Endothelial cell of umbilical vein (primary cell): ENCODE data around the gene OSBP2. TPM values are rescaled to one million over a fixed set of nuclear protein-coding genes. Genes with fewer than 3 reads are reported as not detected.

ENCODE experiments used
- BruUV-seq: library from RNA; stranded (reverse); fragments of 400-500 nt; replicated peaks from 2 replicates; lab custom pipeline; 2021; lab: Mats Ljungman, UMichigan
- CTCF ChIA-PET: fragments of 300-600, 350-600 bp; sonication (Branson Sonifier 250); formaldehyde crosslinking; loops from one replicate; lab custom pipeline; 2021; ENCODE audit warnings: antibody characterized with exemption, inconsistent platforms; lab: Charles Lee
- POLR2A ChIA-PET: fragments of 300-600, 350-600 bp; sonication (Branson Sonifier 250); formaldehyde crosslinking; loops from one replicate; lab custom pipeline; 2021; ENCODE audit warnings: antibody characterized with exemption, inconsistent platforms; lab: Charles Lee
- DNase-seq: peaks from one replicate; pipeline ENCODE4 v3.0.0-alpha.2; 2011; ENCODE audit warnings: low read depth, low spot score
- FAIRE-seq: peaks from 2 replicates; lab custom pipeline; 2011; peaks lifted over from hg19 to GRCh38; lab: Jason Lieb, UNC
- H2AFZ ChIP-seq: 2 replicates; pipeline ENCODE4 v1.6.0; 2012; ENCODE audit warnings: low read depth, low read length, control low read depth, inconsistent platforms
- H3K27ac ChIP-seq: 2 replicates; pipeline ENCODE4 v1.5.1; 2011; ENCODE audit warnings: low read depth, mild to moderate bottlenecking, control low read depth, low read length, moderate library complexity; ENCODE audit not compliant: insufficient read depth
- H3K27me3 ChIP-seq, 2 experiments: 2 replicates each; pipeline versions ENCODE4 v1.6.0 to v1.6.1; 2011; ENCODE audit warnings: low read length in 2 of 2, mixed read lengths in 1 of 2; ENCODE audit not compliant: control insufficient read depth in 2 of 2, insufficient read depth in 2 of 2
- H3K36me3 ChIP-seq, 2 experiments: 2 replicates in 1 of 2; 3 replicates in 1 of 2; pipeline ENCODE4 v1.5.1; 2011; ENCODE audit warnings: low read length in 2 of 2, mild to moderate bottlenecking in 1 of 2, moderate library complexity in 1 of 2; ENCODE audit not compliant: control insufficient read depth in 2 of 2, insufficient read depth in 2 of 2; ENCODE audit errors: extremely low read depth in 1 of 2
- H3K4me1 ChIP-seq: 3 replicates; pipeline ENCODE4 v1.5.1; 2011; ENCODE audit warnings: mild to moderate bottlenecking, low read length; ENCODE audit not compliant: control insufficient read depth, insufficient read depth; ENCODE audit errors: extremely low read depth
- H3K4me2 ChIP-seq: 2 replicates; pipeline ENCODE4 v1.6.1; 2011; ENCODE audit warnings: low read length, control low read depth, mixed read lengths; ENCODE audit not compliant: insufficient read depth
- H3K4me3 ChIP-seq, 3 experiments: fragments of 200-600 bp in 1 of 3; sonication (generic), shearing (Covaris generic) in 1 of 3; replicated peaks in 1 of 3; 2 replicates each; pipeline ENCODE4 v1.5.1; 2011 to 2016; ENCODE audit warnings: control low read depth in 3 of 3, low read length in 3 of 3, mild to moderate bottlenecking in 2 of 3, inconsistent platforms in 1 of 3, low read depth in 1 of 3, moderate library complexity in 1 of 3; ENCODE audit not compliant: insufficient read depth in 1 of 3
- H3K79me2 ChIP-seq: 2 replicates; pipeline ENCODE4 v1.6.0; 2012; ENCODE audit warnings: low read length, inconsistent platforms; ENCODE audit not compliant: control insufficient read depth, insufficient read depth
- H3K9ac ChIP-seq: replicated peaks from 2 replicates; pipeline ENCODE3; 2011; ENCODE audit warnings: low read length, control low read depth; ENCODE audit not compliant: insufficient read depth; ENCODE audit errors: extremely low read depth
- H3K9me1 ChIP-seq: replicated peaks from 3 replicates; pipeline ENCODE4 v1.6.0; 2011; ENCODE audit warnings: mild to moderate bottlenecking, low read length; ENCODE audit not compliant: control insufficient read depth, insufficient read depth; ENCODE audit errors: extremely low read depth
- H3K9me3 ChIP-seq: replicated peaks from 2 replicates; pipeline ENCODE4 v1.5.1; 2012; ENCODE audit warnings: low read length, inconsistent platforms; ENCODE audit not compliant: control insufficient read depth, insufficient read depth
- H4K20me1 ChIP-seq: replicated peaks from 2 replicates; pipeline ENCODE3; 2011; ENCODE audit warnings: mild to moderate bottlenecking, low read length; ENCODE audit not compliant: control insufficient read depth, insufficient read depth; ENCODE audit errors: extremely low read depth
- EZH2 ChIP-seq: IDR thresholded peaks from 2 replicates; pipeline ENCODE4 v1.6.1; 2012; ENCODE audit warnings: borderline replicate concordance, low read depth, mild to moderate bottlenecking, moderate library complexity, low read length, inconsistent platforms; ENCODE audit not compliant: severe bottlenecking
- FOS ChIP-seq: IDR thresholded peaks from 2 replicates; pipeline ENCODE4 v1.6.1; 2011; ENCODE audit warnings: mild to moderate bottlenecking, low read length, moderate library complexity, borderline replicate concordance; ENCODE audit not compliant: insufficient read depth
- GATA2 ChIP-seq: IDR thresholded peaks from 2 replicates; pipeline ENCODE4 v1.7.0; 2011; ENCODE audit warnings: low read depth, mild to moderate bottlenecking, moderate library complexity, mixed read lengths, low read length; ENCODE audit not compliant: insufficient read length, insufficient read depth
- JUN ChIP-seq: IDR thresholded peaks from 2 replicates; pipeline ENCODE4 v1.6.1; 2011; ENCODE audit warnings: borderline replicate concordance, low read depth; ENCODE audit not compliant: insufficient read length, insufficient read depth
- MYC ChIP-seq: IDR thresholded peaks from one replicate; pipeline ENCODE4 v1.6.1; 2011; ENCODE audit warnings: mild to moderate bottlenecking, low read depth, low read length
- POLR2A ChIP-seq: IDR thresholded peaks from 2 replicates; pipeline ENCODE4 v1.6.1; 2012; ENCODE audit warnings: low read depth, mild to moderate bottlenecking, control low read depth, low read length
- POLR2AphosphoS5 ChIP-seq: IDR thresholded peaks from 2 replicates; pipeline ENCODE4 v1.6.1; 2012; ENCODE audit warnings: low read depth, mild to moderate bottlenecking, control low read depth, low read length, moderate library complexity; ENCODE audit not compliant: insufficient read depth
- dilution Hi-C: fragments of 300-500 bp; cut with MboI; formaldehyde crosslinking; loops from one replicate; pipeline ENCODE4 v1.15.0; 2019; ENCODE audit warnings: low sequenced_read_pairs; ENCODE audit not compliant: extremely low pct_ligation_motif_present
- intact Hi-C: fragments of 100-400 bp; cut with micrococcal nuclease; formaldehyde crosslinking; loops from one replicate; pipeline ENCODE4 v1.10.0; 2022
- polyA plus RNA-seq, 4 experiments: library from polyadenylated mRNA; depleted of rRNA in 3 of 4; stranded (reverse) in 3 of 4; unstranded in 1 of 4; fragments of >200 nt; gene quantifications; 2 replicates each; pipeline versions ENCODE4 v1.2.1 to v1.2.3, GENCODE V29; 2011 to 2012; ENCODE audit warnings: missing spikeins in 1 of 4
- total RNA-seq: library from RNA; stranded (reverse); gene quantifications from 2 replicates; pipeline ENCODE4 v1.2.3, GENCODE V29; 2021
- TF ChIP-seq, protein P1 (sequence below): IDR thresholded peaks from 2 replicates; pipeline ENCODE4 v1.6.1; 2011; ENCODE audit not compliant: insufficient read depth, insufficient read length
- TF ChIP-seq, protein P2 (sequence below), 2 donors: IDR thresholded peaks; 1 replicate in 1 of 2; 2 replicates in 1 of 2; pipeline ENCODE4 v1.5.1; 2011; ENCODE audit warnings: low read length in 2 of 2, mild to moderate bottlenecking in 2 of 2, moderate library complexity in 2 of 2, control low read depth in 1 of 2, inconsistent platforms in 1 of 2, low read depth in 1 of 2; ENCODE audit not compliant: insufficient read depth in 1 of 2; ENCODE audit errors: extremely low read depth in 1 of 2

OSBP2 gene
- total and polyA plus RNA-seq, 2 donors (not counting 3 experiments of a cell fraction or from before 2014, with no cell fraction given), result 4.1 to 7.5 TPM

DNA sequence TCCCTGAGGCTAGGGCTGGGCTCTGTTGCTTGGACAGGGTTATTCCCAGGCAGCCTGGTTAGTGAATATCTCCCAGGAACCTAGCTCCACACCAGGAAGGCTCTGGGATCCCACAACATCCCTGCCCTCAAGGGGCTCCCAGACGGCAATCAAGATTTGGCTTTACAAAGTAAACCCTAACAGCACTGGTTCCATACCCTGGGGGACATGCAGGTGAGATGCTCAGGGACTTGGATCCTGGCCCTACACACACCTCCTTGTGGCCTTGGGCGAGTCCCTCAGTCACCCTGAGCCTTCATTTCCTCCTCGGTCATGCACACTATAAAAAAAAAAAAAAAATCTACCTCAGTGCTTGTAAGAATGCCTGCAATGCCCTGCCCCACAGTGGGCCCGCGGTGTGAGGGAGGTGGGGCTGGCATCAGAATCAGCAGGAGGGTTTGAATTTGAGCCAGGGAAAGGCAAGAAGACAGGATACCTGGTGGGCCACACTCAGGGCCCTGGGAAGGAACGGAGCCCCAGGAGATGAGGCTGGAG is 187.6 kb downstream of the OSBP2 start:
- TF ChIP-seq, protein P1, sequence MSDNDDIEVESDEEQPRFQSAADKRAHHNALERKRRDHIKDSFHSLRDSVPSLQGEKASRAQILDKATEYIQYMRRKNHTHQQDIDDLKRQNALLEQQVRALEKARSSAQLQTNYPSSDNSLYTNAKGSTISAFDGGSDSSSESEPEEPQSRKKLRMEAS, result no peak
- no peak for TF ChIP-seq FOS
- no peak for TF ChIP-seq EZH2
- no peak for TF ChIP-seq MYC
- TF ChIP-seq, protein P2, sequence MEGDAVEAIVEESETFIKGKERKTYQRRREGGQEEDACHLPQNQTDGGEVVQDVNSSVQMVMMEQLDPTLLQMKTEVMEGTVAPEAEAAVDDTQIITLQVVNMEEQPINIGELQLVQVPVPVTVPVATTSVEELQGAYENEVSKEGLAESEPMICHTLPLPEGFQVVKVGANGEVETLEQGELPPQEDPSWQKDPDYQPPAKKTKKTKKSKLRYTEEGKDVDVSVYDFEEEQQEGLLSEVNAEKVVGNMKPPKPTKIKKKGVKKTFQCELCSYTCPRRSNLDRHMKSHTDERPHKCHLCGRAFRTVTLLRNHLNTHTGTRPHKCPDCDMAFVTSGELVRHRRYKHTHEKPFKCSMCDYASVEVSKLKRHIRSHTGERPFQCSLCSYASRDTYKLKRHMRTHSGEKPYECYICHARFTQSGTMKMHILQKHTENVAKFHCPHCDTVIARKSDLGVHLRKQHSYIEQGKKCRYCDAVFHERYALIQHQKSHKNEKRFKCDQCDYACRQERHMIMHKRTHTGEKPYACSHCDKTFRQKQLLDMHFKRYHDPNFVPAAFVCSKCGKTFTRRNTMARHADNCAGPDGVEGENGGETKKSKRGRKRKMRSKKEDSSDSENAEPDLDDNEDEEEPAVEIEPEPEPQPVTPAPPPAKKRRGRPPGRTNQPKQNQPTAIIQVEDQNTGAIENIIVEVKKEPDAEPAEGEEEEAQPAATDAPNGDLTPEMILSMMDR (IDR thresholded peaks at IDR 0.05; ENCODE audit: extremely low read depth in 1 of 2, insufficient read depth in 1 of 2, low read depth in 1 of 2, low read length in 2 of 2), result no peak
- TF ChIP-seq POLR2A, result no peak
- TF ChIP-seq JUN, result no peak
- no peak for TF ChIP-seq POLR2AphosphoS5
- no peak for TF ChIP-seq GATA2
- BruUV-seq, result no TSS peak
- FAIRE-seq, result no peak
- H3K4me2 ChIP-seq, result no peak overlapping the region
- H3K36me3 ChIP-seq, result no peaks in the 10 kb centered on the region
- dilution Hi-C loops (no loop called here), intact Hi-C loops (no loop called here)
- no peaks in the 10 kb centered on the region for H3K4me1 ChIP-seq
- ChIA-PET CTCF (interaction anchor here (1.1 to 1.4 kb wide), 2 partner anchors 8 to 119 kb away, joined by 3 to 4 read pairs; no protein-coding TSS in a partner anchor), POLR2A (no interaction called here)
- H3K9me1 ChIP-seq, result no peaks in the 10 kb centered on the region
- H3K27ac ChIP-seq, result no peak overlapping the region
- no peak for DNase-seq
- no peaks in the 10 kb centered on the region for H4K20me1 ChIP-seq
- H3K9ac ChIP-seq, result no peak overlapping the region
- H3K9me3 ChIP-seq, result no peaks in the 10 kb centered on the region
- no peak overlapping the region for H2AFZ ChIP-seq
- no peak overlapping the region for H3K4me3 ChIP-seq
- H3K79me2 ChIP-seq, result no peaks in the 10 kb centered on the region
- no peaks in the 10 kb centered on the region for H3K27me3 ChIP-seq
